HEK293 (cell line): ENCODE data around the gene MYO7B.

Source experiments
- ATF2 ChIP-seq: fragments of 450-650 bp; formaldehyde crosslinking; IDR thresholded peaks from 2 replicates; pipeline ENCODE4 v1.5.1; 2016; ENCODE audit warnings: missing biosample characterization, missing genetic modification characterization, low read depth
- CTCF ChIP-seq: fragments of 450-650 bp; formaldehyde crosslinking; IDR thresholded peaks from 2 replicates; pipeline ENCODE4 v1.5.1; 2016; ENCODE audit warnings: missing biosample characterization, missing genetic modification characterization
- KLF10 ChIP-seq: fragments of 450-650 bp; IDR thresholded peaks from 2 replicates; pipeline ENCODE4 v1.5.1; 2018; ENCODE audit warnings: missing biosample characterization, mild to moderate bottlenecking, missing genetic modification characterization
- PBX3 ChIP-seq: sonication (generic); formaldehyde crosslinking; IDR thresholded peaks from 2 replicates; pipeline ENCODE4 v1.8.1; 2022; ENCODE audit warnings: mild to moderate bottlenecking, moderate library complexity, missing genetic modification reagents
- ZBTB26 ChIP-seq: fragments of 450-650 bp; formaldehyde crosslinking; optimal IDR thresholded peaks from 2 replicates; pipeline ENCODE3; 2016; ENCODE audit warnings: missing biosample characterization, mild to moderate bottlenecking, missing genetic modification characterization
- ZNF23 ChIP-seq: fragments of 450-650 bp; formaldehyde crosslinking; IDR thresholded peaks from 2 replicates; pipeline ENCODE4 v1.5.1; 2016; ENCODE audit warnings: missing biosample characterization, missing genetic modification characterization, borderline replicate concordance
- ZNF341 ChIP-seq: fragments of 450-650 bp; formaldehyde crosslinking; IDR thresholded peaks from 2 replicates; pipeline ENCODE4; 2016; ENCODE audit warnings: low read depth, missing biosample characterization, missing genetic modification characterization
- ZNF366 ChIP-seq: fragments of 450-650 bp; formaldehyde crosslinking; conservative IDR thresholded peaks from 2 replicates; pipeline ENCODE4 v1.5.1; 2016; ENCODE audit warnings: missing biosample characterization, missing genetic modification characterization
- ZNF530 ChIP-seq: fragments of 450-650 bp; formaldehyde crosslinking; IDR thresholded peaks from 2 replicates; pipeline ENCODE4 v1.5.1; 2016; ENCODE audit warnings: low read depth, missing biosample characterization, missing genetic modification characterization
- ZNF707 ChIP-seq: fragments of 450-650 bp; formaldehyde crosslinking; IDR thresholded peaks from 2 replicates; pipeline ENCODE4 v1.5.1; 2016; ENCODE audit warnings: missing biosample characterization, missing genetic modification characterization
- ZNF830 ChIP-seq: fragments of 450-650 bp; IDR thresholded peaks from 2 replicates; pipeline ENCODE4 v1.5.0; 2018; ENCODE audit warnings: missing biosample characterization, missing genetic modification characterization, low read depth, mild to moderate bottlenecking, moderate library complexity

GRCh38 chr2:127508023-127508630, 27.4 kb upstream of the MYO7B start:
- TF ChIP-seq CTCF (no peak), ZNF530 (tag by site-specific recombination) (no peak), ATF2 (tag by site-specific recombination) (no peak), ZNF830 (tag by site-specific recombination) (no peak), KLF10 (tag by site-specific recombination) (no peak), ZBTB26 (no peak), ZNF366 (tag by site-specific recombination) (no peak), ZNF23 (tag by site-specific recombination) (no peak), PBX3 (CRISPR knock-in tag) (no peak), ZNF707 (tag by site-specific recombination) (no peak), ZNF341 (tag by site-specific recombination) (no peak)
